NCI-H2196 treated with DMSO at 0.1 percent for 48 hours (cell line): Measurements from ENCODE around the gene BTC.
"Not testable (repeated sequence)": the region's sequence is repeated elsewhere in the genome, so short reads cannot be mapped to it uniquely, and the experiment has no call there.

Experiments
- DNase-seq: peaks from one replicate; lab custom pipeline; 2025; ENCODE audit not compliant: unreplicated experiment; lab: John Stamatoyannopoulos, UW

Gene BTC, protein sequence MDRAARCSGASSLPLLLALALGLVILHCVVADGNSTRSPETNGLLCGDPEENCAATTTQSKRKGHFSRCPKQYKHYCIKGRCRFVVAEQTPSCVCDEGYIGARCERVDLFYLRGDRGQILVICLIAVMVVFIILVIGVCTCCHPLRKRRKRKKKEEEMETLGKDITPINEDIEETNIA

DNA sequence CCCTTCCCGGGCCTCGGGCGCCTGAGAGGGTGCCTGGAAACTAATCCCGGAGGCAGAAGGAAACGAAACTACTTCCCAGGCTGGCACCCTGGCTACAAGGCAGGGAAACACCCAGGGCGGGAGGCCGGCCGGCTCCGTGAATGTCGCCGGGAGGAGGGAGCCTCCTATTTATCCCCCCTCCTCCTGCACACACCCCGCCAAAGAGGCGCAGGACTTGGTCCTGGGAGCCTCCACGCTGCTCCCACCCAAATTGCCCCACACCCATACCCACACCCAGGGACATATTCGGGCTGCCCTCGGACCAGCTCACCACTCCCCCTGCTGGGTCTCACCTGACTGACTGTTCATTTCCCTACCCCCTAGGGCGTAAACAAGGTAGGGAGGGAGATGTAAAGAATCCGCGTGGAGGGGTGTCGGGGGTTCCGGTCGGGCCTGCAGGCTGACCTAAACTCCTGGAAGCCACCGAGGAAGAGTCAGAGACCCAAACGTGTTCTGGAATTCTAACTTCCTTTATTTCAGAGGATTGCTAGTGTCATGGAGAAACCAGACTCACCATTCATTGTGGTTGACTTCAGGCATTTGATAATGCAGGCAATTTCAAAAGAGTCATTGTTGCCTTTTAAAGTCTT lies at the start of gene BTC:
Gene BTC (minus strand): TSS at position 142 of the 629 bp plus-strand sequence. CDS start 198 bp downstream, outside the sequence.
- no peak for DNase-seq

DNA sequence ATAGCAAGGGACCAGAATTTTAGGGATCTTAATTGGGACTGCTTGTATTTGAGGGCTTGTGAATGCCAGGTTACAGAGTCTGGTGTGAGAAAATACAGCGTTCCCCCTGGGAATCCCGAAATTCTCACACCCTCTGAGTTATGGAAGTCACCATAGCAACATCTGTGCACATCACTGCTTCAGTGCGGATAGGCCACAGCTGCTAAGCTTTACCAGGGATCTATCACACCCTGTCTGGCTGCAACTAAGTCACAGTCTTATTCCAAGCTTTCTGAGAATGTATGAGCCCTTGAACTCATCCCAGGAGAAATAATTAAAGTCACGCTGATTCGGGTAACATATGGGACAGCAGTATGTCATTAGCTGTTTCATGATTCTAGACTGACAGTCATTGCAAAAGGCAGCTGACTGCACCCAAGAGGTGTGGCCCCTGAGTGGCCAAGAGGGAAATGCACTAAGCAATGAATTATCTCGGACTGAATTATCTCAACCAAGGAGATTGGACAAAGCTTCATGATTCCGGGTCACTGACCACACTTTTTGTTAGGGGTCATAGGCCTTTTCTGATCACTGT lies 46.7 kb upstream of the BTC start:
- DNase-seq, result no peak

DNA sequence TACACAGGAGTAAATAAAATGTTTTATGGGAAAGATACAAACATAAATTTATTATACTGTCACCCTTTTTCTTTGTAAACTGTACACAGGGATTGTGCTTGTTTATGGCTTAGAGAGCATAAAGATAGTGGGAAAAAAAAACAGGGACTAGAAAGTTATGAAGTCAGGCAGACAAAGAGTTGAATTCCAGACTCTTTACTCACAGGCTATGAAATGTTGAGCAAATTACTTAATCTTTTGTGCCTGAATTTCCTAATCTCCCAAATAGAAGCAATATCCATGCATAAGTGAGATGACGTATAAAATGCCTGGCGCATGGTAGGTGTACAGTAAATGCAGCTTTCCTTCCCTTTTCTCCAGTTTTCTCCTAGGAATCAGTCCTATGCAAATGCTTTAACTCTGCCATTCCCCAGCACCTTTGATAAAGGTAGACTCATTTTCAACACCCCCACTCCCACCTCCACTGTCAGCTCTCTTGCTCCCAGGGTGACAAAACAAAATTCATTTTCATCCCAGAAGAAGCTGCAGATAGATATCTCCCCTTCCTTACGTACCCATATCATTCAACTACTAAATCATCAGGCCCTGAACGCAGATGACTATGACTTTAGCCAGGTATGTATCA lies 44.5 kb upstream of the BTC start:
- DNase-seq, result no peak

DNA sequence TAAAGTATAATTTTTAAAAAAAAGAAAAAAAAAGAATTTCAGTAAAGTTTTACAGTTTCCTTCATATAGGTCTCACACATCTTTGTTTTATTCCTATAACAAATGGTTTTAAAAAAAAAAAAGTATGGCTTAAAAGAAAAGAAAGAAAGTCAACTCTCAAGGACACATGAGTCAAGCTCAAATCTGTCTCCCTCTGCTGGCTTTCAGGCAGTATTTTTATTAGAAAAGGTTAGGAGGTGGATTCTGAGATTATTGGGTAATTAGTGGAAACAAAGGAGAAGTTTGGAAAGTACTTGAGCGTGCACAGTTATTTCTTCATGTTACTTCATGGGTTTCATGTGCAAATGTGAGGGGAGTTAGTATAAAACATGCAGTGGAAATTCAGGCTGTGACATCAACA lies 36.6 kb upstream of the BTC start:
- no peak for DNase-seq

DNA sequence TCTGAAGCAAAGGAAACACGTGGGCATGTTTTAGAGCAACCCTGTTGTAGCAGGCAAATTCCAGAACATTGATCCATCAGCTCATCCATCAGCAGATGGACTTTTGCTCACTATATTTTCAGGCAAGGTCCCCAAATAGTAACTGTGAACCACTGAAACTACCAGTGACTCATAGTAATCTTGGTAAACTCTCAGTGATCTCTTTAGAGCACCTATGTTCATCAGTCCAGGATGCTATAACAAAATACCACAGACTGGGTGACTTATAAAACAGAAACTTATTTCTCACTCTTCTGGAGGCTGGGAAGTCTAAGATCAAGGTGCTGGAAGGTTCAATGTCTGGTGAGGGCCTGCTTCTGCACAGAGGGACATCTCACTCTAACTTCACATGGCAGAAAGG lies 28.9 kb upstream of the BTC start:
- no peak for DNase-seq

DNA sequence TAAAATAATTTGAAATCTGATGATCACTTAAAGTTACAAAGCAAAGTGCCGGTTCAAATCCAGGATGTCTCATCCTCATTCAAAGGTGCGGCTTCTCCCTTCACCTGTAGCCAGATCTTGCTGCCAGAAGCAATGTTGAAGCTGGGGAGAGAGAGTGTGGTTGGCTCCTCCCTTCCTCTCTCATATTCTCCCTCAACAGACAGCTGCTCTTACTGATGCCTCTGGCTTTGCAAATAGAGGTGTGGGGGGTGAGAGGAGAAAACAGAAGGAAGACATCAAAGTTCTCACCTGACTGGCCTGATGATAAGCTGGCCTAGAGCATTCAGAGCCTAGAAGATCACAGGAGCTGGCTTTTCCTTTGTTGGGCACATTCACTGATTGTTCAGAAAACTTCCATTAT lies 28.3 kb upstream of the BTC start:
- DNase-seq, result no peak

DNA sequence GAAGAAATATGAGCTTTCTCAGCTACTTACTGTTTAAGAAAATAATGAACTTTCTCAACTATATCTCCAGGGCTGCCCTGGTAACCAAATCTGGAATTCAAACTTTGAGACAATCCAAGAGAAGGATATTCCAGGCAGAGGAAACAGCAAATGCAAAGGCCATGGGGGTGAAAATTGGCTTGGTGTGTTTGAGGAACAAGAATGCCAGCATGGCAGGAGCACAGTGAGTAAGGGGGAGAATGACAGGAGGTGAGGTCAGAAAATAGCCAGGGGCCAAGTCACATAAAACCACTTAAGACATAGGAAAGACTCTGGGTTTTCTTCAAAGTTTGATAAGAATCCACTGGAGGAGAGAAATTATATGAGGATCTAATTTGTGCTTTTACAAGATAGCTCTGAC lies 27.2 kb upstream of the BTC start:
- DNase-seq, result no peak

DNA sequence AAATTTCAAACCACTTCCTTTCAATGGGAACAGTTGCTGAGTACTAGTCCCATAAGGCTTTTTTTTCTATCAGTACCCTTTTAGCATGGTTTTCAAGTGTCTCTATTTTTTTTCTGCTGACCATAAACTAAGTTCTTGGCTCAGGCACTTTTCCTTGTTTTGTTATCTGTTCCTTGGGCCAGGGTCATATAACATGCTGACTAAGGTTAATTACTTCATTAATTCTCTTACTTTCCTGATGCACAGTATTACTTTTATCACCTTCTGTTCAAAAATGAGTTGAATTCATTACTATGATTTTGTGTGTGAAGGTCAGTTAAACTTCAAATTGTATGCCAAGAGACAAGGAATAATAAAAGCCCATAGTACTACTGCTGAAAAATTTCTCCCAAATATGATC lies 19.7 kb upstream of the BTC start:
- DNase-seq, result no peak

DNA sequence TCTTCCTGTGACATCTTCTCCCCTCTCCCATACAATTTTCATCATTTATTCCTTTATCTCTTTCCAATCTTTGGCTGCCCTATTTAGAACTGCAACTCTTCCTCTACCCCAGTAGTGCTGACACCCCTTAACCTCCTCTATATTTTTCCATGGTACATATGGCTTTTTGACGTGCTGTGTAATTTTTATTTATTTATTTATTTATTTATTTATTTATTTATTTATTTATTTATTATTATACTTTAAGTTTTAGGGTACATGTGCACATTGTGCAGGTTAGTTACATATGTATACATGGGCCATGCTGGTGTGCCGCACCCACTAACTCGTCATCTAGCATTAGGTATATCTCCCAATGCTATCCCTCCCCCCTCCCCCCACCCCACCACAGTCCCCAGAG lies 17.7 kb upstream of the BTC start:
- not testable (repeated sequence) for DNase-seq

DNA sequence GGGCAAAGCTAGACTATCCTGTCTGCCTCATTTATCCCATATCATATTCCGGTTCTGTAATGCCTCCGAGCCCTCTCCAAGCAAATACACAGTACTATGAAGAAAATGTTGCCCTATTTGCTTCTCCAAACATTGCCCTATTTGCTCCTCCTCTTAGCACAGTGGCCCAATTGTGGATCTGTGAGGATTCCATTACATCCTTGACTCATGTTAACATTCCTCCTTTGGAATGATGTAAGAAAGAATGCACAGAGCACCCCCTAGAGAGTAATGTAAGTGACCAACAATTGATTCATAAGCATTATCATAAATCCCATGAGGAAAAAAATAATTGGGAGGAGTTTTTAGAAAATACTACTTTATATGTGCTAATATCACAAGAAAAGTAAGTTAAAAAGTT lies 11.3 kb upstream of the BTC start:
- no peak for DNase-seq

DNA sequence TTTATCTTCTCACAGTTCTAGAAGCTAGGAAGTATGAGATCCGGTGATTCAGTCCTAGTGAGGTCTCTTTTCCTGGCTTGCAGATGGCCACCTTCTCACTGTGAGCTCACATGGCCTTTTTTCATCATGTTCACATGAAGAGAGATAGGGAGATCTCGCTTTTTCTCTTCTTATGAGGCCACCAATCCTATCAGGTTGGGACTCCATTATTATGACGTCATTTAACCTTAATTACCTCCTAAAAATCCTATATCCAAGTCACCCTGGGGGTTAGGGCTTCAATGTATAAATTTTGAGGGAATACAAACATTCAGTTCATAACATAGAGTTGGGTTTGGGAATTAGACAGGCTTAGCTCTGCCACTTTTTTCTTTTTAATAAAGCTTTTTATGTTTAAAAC lies 6.0 kb upstream of the BTC start:
- DNase-seq, result no peak

DNA sequence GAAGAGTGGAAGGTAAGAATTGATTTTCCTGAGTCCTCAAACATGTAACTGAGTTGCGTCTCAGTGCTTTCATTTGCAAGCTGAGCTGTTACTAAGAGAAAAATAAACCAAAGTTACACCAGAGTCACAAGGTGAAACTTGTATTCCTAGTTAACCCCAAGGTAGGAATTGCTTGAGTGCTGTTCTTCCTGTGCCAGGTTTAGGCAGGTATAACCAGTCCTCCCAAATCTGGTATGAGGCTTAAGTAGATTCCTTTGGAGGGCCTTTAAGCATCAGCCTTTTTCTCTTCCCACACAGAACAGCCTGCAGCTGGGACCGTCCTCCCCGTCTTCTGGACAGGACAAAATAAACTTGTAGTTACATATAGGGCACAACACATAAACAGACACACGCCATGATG lies 2.3 kb upstream of the BTC start:
- no peak for DNase-seq

DNA sequence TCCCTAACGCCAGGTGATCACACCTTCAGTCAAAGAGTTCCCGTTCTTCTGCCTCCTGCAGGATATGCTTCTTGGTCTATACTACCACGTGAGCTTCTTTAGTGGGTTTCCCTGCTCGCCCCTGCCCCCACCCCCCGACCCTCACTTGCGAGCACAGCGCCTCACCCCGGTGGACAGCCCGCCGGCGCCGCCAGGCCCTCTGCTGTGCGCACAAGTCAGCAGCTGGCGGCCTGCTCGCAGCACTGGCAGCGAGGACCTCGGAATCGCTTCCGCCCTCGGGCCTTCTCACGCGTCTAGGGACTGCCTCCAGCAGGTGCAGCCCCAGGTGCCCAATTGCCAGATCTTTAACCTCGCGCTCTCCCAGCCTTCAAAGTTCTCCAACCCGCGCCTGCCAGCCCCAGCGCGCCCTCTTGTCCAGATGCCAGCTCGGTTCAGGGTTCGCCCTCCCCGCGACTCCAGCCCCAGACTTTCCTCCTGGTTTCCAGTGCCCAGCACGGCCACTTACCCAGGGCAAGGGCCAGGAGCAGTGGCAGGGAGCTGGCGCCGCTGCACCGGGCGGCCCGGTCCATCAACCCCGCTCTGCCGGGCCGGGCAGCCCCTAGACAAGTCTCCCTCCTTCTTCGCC lies 454 bp downstream of the BTC start:
- peak; percentile 4 for DNase-seq

DNA sequence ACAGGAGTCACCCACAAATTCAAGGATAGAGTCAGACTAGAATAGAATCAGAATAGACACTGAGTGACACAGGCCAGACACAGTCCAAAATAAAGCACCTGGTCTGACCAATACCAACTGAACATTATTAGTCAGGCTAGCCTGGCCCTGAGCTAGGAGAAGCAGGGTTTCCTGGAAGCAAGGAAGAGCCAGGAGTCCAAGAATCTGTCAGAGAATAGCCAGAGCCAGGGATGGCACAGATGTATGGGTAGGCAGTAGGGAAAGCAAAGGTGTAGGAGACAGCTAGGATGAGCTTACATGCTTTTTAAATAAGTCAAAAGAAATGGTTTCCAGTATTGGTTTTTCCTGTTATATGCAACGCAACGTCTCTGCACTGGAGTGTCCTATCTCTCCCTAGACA lies 3.7 kb downstream of the BTC start:
- no peak for DNase-seq

DNA sequence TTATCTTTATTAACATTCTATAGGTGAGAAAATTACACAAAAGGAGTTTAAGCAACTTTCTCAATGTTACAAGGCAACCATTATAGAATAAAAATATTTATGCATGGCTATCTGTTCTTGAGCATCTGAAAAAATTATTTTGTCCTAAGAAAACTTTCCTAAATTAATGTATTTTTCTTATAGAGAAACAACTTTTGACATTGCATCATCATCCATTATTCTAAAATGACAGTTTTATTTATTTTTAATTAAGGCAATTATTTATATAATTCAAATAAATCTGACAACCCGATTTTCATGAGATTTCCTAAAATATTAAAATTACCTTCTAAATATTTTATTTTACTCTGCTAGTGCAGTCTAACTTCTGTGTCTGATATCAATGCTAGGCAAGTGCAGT lies 4.8 kb downstream of the BTC start:
- DNase-seq, result no peak

DNA sequence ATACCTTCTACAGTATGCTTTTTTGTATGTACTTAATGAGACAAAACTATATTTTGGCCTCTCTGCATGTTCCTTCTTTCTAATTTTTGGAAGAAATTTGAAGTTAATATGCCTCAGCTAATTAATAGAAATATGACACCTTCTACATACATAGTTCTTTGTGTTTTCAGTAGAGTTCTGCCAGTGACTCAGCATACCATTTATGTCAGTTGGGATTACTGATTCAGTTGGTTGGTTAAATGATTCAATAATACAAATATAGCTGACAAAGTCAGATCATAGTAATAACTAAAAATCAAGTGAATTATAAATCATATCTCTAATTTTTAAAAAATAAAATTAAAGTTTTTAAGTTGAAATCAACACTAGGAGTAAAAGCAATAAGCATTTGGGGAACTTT lies 16.8 kb downstream of the BTC start:
- no peak for DNase-seq

DNA sequence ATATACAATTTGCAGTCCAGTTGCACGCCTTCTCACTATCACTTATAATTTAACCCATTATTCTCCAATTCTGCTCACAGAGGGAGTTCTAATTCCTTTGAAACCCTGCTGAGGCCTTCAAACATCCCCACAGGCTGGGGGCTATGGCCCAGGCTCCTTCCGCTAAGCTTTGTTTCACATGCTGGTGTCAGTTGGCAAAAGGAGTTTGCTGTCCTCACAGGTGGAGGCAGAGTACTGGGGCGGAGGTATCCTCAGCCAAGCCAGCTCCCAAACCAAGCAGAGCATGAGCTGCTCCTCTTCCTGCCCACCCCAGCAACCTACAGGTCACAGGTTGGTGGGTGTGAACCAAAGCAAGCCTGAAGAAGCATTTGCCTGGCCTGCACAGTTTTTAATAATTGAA lies 21.5 kb downstream of the BTC start:
- no peak for DNase-seq

DNA sequence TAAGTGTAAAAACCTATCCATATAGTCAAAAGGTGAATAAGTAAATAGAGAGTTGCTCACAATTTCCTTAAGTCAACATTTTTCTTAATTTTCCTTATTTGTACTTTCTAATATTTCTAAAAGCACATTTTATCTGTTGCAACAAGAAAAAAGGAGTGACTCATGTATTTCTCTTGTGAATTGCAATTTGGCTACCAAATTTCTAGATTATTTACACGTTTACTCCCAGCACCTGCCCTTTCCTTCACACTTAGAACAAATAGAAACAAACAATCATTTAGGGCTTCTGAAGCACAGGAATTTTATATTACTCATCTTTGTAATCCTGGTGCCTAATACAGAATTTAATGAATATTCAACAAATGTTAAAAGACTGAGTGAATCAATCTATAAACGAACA lies 22.2 kb downstream of the BTC start:
- DNase-seq, result no peak

DNA sequence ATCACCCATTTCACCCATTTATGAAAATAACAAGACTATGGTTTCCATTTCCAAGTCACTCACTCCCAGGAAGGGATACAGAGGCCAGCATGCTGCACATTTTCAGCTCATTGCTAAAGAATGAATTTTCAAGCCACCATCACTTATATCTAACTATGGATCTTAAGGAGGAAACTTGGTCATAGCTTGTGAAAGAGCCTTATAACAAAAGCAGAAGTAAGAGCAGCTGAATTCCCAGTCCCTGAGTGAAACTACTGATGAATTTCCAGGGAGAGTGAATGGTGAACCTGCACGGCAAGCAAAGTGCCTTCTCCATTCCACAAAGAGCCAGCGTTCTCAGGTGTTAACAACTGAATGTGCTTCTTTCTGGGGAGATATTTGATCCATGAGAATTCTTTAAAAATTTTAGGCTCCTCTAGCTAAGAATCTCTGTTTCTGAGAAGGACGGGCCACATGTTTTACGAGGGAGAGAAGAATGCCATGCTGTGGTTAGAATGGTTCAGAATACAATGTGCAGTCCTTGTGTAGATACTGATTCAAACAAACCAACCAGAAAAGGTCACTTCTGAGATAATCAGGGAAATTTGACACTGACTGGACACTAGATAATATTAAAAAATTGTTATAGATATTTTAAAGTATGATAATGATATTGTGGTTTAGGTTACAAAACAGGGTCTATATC lies 24.0 kb downstream of the BTC start:
- no peak for DNase-seq

DNA sequence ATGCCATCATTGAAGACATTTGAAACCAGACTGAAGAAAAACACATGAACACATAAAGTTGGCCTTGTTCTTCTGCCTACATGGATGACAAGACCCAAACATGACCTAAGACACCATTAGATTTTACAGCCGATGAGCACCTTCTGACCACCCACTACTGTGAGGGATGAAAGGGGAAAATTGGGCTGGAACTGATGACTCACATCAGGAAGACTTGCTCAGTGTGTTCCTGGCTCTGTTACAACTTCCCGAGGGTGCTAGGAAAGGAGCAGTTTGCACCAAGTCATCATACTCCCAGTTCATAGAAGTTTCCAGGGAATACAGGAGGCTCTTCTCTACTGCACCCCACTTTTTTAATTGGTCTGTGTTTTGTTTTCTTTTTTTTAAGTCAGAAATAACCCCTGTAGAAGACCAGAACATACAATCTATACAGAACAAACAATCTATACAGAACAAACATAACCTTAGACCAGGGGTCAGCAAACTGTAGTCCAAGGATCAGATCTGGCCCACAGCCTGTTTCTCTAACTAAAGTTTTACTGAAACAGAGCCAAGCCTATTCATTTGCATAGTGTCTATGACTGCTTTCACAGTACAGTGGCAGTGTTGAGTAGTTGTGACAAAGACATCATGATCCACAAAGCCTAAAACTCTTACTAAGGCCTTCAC lies 25.3 kb downstream of the BTC start:
- no peak for DNase-seq

DNA sequence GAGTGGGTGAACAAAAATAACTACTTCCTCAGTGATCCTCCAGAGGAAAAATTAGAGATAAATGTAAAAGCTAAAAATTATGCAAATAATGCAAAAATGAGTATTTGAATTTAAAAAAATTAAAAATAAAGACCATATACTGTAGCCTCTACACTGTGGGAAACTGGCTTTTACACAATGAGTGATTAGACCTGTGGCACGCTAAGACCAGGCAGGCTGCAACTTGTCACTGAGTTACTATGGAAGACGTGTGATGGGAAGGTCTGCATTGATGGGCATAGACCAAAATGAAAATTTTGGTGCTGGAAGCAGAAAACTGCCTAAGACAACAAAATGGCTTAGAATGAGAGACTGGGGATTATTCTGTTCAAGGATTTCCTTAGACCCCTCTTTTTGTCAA lies 30.2 kb downstream of the BTC start:
- no peak for DNase-seq
